Spleen (tissue), 7 donors: ENCODE data around the gene FAM20A.

Source experiments
- POLR2A ChIP-seq, 3 donors: fragments of 450-650 bp; IDR thresholded peaks; one replicate each; pipeline ENCODE4 v1.5.1; 2017; ENCODE audit warnings: antibody characterized with exemption in 3 of 3, mild to moderate bottlenecking in 1 of 3
- POLR2AphosphoS5 ChIP-seq, 3 donors: sonication (generic); formaldehyde crosslinking; IDR thresholded peaks; one replicate each; pipeline ENCODE4 v1.5.1; 2017; ENCODE audit warnings: antibody characterized with exemption in 3 of 3
- TF ChIP-seq, protein P1 (sequence below), 11 experiments: fragments of 200-600 bp in 7 of 11; fragments of 450-650 bp in 4 of 11; sonication (generic) in 4 of 11; IDR thresholded peaks in 8 of 11; conservative IDR thresholded peaks in 3 of 11; 1 replicate in 7 of 11; 2 replicates in 4 of 11; pipeline versions ENCODE4 v1.4.0 to v1.8.0; 2016 to 2021; ENCODE audit warnings: antibody characterized with exemption in 11 of 11, inconsistent platforms in 4 of 11, mild to moderate bottlenecking in 1 of 11
- donor health status: DM: no; HTN: no; CAD: no; lungs with moderate emphysema.
- donor health status: DM: no; HTN: no; CAD: no.
- donor health status: DM: no; HTN: no; CAD: no.

DNA sequence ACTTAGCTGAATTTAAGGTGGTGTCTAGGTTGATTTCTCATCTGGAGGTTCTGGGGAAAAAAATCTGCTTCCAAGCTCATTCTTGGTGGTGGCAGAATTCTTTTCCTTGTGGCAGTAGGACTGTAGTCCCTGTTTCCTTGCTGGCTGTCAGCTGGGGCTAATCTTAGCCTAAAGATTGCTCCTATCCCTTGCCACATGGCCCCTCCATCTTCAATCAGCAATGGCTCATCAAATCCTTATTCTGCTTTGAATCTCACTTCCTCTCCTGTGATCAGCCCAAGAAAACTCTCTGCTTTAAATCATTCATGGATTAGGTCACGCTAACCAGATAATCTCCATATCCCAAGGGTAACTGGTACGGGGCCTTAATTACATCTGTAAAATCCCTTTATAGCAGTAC lies 6.6 kb downstream of the FAM20A start:
- TF ChIP-seq, protein P1, sequence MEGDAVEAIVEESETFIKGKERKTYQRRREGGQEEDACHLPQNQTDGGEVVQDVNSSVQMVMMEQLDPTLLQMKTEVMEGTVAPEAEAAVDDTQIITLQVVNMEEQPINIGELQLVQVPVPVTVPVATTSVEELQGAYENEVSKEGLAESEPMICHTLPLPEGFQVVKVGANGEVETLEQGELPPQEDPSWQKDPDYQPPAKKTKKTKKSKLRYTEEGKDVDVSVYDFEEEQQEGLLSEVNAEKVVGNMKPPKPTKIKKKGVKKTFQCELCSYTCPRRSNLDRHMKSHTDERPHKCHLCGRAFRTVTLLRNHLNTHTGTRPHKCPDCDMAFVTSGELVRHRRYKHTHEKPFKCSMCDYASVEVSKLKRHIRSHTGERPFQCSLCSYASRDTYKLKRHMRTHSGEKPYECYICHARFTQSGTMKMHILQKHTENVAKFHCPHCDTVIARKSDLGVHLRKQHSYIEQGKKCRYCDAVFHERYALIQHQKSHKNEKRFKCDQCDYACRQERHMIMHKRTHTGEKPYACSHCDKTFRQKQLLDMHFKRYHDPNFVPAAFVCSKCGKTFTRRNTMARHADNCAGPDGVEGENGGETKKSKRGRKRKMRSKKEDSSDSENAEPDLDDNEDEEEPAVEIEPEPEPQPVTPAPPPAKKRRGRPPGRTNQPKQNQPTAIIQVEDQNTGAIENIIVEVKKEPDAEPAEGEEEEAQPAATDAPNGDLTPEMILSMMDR (IDR thresholded peaks at IDR 0.05 in 8 of 11, conservative IDR thresholded peaks at IDR 0.05 in 3 of 11) = no peak
- TF ChIP-seq POLR2A (IDR thresholded peaks at IDR 0.05) = no peak
- no peak for TF ChIP-seq POLR2AphosphoS5 (IDR thresholded peaks at IDR 0.05)
